Activated T-cell treated with anti-CD3 and anti-CD28 coated beads, Interleukin-2, amount 50 U/mL, for 24 hours (primary cell): ENCODE data around the gene GNAI2.
A peak's percentile ranks its signal among the peaks of the same experiment; 100 is the strongest.

ENCODE experiments used
- DNase-seq: peaks from one replicate; pipeline ENCODE4 v3.0.0-alpha.2; 2020
- H3K27ac Mint-ChIP-seq: 2 replicates; pipeline ENCODE4 v1.8.0; 2020; ENCODE audit warnings: mild to moderate bottlenecking, mixed read lengths
- H3K27me3 Mint-ChIP-seq: 2 replicates; pipeline ENCODE4 v1.8.0; 2020; ENCODE audit warnings: mixed read lengths
- H3K36me3 Mint-ChIP-seq: 2 replicates; pipeline ENCODE4 v1.8.0; 2020; ENCODE audit warnings: low read depth, mixed read lengths
- H3K4me1 Mint-ChIP-seq: 2 replicates; pipeline ENCODE4 v1.8.0; 2020; ENCODE audit warnings: low read depth, mixed read lengths
- H3K4me3 Mint-ChIP-seq: 2 replicates; pipeline ENCODE4 v1.8.0; 2020; ENCODE audit warnings: mild to moderate bottlenecking, moderate library complexity, mixed read lengths
- H3K9me3 Mint-ChIP-seq: 2 replicates; pipeline ENCODE4 v1.8.0; 2020; ENCODE audit warnings: mixed read lengths

GNAI2 gene

GRCh38 chr3:50290161-50290641, 54.2 kb downstream of the GNAI2 start:
- Mint-ChIP-seq H3K9me3 (no peaks in the 10 kb centered on the region), H3K27ac (peak overlapping the region; percentile 95), H3K4me3 (peak overlapping the region; percentile 95), H3K27me3 (no peaks in the 10 kb centered on the region), H3K36me3 (peaks cover 71% of the 10 kb centered on the region), H3K4me1 (peaks cover 28% of the 10 kb centered on the region)
- no peak for DNase-seq

DNA sequence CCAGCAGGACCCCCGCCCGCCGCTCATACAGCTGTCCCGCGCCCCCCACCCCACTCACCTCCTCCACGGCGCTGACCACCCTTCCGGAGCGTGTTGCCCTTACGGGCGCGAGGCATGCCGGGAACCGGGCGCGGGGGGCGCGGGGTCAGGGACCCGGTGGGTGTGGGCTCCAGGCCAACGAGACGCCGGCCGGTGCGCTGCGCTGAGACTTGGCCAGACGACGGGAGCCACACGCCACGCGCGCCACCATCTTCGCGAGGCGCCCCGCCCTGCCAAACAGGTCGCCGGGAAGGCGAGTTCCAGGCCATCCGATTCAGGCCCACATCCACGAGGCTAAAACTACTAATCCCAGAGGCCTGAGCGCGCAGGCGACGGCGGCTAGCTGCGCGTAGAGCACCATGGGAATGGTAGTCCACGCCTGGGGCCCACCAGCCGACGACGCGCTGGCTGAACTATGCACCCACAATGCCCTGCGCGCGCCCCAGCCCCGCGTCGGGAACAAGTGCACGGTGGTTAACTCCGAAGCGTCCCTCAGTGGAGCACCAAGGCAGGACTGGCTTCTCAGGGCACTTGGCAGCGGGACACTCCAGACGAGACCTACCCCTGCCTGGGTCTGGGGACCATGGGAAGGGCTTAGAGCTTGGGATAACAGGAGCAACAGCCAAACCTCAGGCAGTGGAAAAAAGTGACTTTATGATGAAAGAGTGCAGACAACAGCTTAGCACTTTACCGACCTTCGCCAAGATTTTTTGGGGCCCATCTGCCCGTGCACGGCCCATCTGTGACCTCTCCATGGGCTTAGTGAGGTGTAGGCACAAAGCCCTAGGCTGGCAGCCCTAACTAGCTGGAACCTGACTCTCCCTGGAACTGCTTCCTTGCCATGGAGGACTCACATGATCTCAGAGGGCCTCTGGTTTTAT, 56.4 kb downstream of the GNAI2 start, which contains the start of gene IFRD2:
IFRD2 (minus strand) TSS at position 271 of the 920 bp plus-strand sequence; CDS start at position 116, 155 bp downstream.
- peak within 1 kb of the TSS; percentile 95 for H3K4me3 Mint-ChIP-seq
- H3K9me3 Mint-ChIP-seq: no peaks in the 10 kb centered on the region
- no peaks in the 10 kb centered on the region for H3K27me3 Mint-ChIP-seq
- H3K27ac Mint-ChIP-seq: peak within 1 kb of the TSS; percentile 95
- DNase-seq: peak; percentile 94
- H3K36me3 Mint-ChIP-seq: peaks cover 63% of the 10 kb centered on the region
- peaks cover 28% of the 10 kb centered on the region for H3K4me1 Mint-ChIP-seq

DNA sequence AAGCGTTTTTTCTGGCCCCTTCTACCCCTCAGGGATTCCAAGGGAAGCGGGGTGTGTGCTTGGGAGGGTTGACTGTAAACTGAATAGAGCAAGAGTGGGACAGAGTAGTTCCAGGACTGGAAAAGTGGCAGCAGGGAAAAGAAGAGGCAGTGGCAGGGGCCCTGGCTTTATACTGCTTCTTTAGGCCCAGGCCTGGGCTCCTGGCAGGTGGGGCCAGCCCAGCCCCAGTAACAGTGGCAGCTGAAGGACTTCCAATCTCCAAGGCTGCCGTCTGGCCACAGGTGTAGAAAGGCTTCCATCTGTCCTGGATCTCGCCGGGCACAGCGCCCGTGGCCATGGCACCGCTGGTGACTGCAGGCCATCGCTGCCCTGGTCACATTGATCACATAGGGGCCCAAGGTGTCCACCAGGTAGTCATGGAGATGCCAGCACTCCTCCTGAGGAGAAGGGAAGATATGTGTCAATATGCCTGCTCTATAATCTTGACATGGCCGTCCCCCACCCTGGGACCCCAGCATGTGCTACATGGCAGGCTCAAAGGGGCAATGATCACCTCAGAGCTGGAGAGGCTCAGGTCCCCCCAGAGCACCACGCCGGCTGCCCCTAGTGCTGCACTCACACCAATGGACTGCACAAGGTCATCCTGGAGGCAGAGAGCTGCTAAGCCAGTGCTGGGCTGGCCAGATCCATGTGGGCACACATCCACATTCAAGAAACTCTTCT, 57.2 kb downstream of the GNAI2 start:
- Mint-ChIP-seq H3K4me1 (peaks cover 36% of the 10 kb centered on the region), H3K27me3 (no peaks in the 10 kb centered on the region), H3K27ac (peak overlapping the region; percentile 95), H3K4me3 (peak overlapping the region; percentile 95), H3K9me3 (no peaks in the 10 kb centered on the region), H3K36me3 (peaks cover 56% of the 10 kb centered on the region)
- no peak for DNase-seq

DNA sequence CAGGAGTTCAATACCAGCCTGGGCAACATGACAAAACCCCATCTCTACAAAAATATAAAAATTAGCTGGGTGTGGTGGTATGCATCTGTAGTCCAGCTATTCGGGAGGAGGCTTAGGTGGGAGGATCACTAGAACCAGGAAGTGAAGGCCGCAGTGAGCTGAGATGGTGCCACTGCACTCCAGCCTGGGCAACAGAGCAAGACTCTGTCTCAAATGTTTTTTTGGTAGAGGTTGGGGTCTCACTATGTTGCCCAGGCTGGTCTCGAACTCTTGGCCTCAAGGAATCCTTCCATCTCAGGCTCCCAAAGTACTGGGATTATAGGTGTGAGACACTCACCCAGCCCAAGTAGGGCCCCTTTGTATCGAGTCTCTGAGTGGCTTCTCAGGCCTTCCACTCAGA, 58.1 kb downstream of the GNAI2 start:
- Mint-ChIP-seq H3K27me3 (no peaks in the 10 kb centered on the region), H3K9me3 (no peaks in the 10 kb centered on the region), H3K36me3 (peaks cover 51% of the 10 kb centered on the region), H3K4me3 (no peak overlapping the region), H3K4me1 (peaks cover 38% of the 10 kb centered on the region), H3K27ac (no peak overlapping the region)
- DNase-seq: no peak

DNA sequence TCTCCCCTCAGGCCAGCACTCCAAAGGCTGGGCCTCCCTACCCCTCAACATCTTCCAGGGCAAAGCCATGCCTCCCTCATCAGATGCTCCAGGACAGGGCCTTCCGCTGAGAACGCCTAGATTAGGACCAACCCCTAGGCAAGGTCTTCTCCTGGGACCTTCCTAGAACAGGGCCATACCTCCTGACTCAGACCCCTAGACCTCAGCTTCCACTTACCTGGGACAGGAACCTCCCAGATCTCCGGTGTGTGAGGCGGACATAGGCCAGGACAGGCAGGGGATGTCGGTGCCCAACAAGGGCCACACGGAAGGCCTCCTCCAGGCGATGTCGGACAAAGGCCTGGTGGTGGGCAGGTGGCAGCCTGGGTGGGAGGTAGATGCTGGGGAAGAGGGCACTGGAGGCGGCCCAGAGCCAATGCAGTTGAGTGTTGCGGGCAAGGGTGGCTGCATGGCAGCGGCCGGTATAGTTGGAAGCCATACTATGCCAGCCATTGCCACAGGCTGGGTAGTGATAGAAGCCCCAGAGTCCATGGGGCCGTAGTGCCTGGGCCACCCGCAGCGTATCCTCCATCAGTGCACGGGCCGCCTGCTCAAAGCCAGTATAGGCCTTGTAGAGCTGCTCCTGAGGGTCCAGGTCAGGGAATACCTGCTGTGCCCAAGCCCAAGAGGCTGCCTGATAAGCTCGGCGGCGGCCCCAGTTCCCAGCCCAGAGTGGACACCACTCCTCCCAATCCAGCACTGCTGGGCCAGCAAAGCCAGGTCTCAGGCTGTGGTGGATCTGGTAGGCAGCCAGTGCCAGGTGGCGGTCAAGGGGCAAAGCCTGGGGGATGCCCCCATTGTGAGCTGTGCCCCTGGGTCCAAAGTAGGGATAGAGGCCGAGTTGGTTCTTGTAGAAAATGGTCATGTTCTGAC, 58.7 kb downstream of the GNAI2 start:
- Mint-ChIP-seq H3K4me3 (no peak overlapping the region), H3K36me3 (peaks cover 46% of the 10 kb centered on the region), H3K4me1 (peaks cover 36% of the 10 kb centered on the region), H3K27me3 (no peaks in the 10 kb centered on the region), H3K27ac (no peak overlapping the region), H3K9me3 (no peaks in the 10 kb centered on the region)
- no peak for DNase-seq

- no peak for DNase-seq
- Mint-ChIP-seq H3K27me3 (no peaks in the 10 kb centered on the region), H3K27ac (no peak overlapping the region), H3K4me1 (peaks cover 37% of the 10 kb centered on the region), H3K9me3 (no peaks in the 10 kb centered on the region), H3K36me3 (peaks cover 35% of the 10 kb centered on the region), H3K4me3 (no peak overlapping the region)
Observed at GRCh38 chr3:50295553-50296431, 59.8 kb downstream of the GNAI2 start.

GRCh38 chr3:50296721-50297383, 60.8 kb downstream of the GNAI2 start:
- H3K27me3 Mint-ChIP-seq: no peaks in the 10 kb centered on the region
- H3K36me3 Mint-ChIP-seq: peaks cover 25% of the 10 kb centered on the region
- peak overlapping the region; percentile 14 for H3K27ac Mint-ChIP-seq
- H3K9me3 Mint-ChIP-seq: no peaks in the 10 kb centered on the region
- H3K4me1 Mint-ChIP-seq: peaks cover 35% of the 10 kb centered on the region
- H3K4me3 Mint-ChIP-seq: no peak overlapping the region
- DNase-seq: no peak

DNA sequence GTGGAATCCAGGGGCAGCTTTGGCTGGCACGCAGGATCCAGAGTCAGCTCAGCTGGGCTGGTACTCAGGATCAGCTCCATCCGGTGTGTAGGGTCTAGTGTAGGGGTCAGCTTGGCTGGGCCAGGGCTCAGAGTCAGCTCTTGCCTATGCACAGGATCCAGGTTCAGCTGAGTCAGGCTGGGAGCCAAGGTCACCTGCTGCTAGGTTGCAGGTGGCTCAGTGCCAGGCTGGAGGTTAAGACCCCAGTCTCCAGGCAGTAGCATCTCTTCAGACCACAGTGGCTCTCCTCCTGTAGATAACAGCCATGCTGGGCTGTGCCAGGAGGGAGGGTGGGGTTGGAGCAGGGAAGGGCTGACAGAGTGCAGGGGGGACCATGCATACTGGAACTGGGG, 61.4 kb downstream of the GNAI2 start:
- H3K27me3 Mint-ChIP-seq: no peaks in the 10 kb centered on the region
- H3K9me3 Mint-ChIP-seq: no peaks in the 10 kb centered on the region
- H3K36me3 Mint-ChIP-seq: peaks cover 22% of the 10 kb centered on the region
- H3K4me3 Mint-ChIP-seq: no peak overlapping the region
- no peak for DNase-seq
- H3K27ac Mint-ChIP-seq: peak overlapping the region; percentile 14
- peaks cover 34% of the 10 kb centered on the region for H3K4me1 Mint-ChIP-seq

DNA sequence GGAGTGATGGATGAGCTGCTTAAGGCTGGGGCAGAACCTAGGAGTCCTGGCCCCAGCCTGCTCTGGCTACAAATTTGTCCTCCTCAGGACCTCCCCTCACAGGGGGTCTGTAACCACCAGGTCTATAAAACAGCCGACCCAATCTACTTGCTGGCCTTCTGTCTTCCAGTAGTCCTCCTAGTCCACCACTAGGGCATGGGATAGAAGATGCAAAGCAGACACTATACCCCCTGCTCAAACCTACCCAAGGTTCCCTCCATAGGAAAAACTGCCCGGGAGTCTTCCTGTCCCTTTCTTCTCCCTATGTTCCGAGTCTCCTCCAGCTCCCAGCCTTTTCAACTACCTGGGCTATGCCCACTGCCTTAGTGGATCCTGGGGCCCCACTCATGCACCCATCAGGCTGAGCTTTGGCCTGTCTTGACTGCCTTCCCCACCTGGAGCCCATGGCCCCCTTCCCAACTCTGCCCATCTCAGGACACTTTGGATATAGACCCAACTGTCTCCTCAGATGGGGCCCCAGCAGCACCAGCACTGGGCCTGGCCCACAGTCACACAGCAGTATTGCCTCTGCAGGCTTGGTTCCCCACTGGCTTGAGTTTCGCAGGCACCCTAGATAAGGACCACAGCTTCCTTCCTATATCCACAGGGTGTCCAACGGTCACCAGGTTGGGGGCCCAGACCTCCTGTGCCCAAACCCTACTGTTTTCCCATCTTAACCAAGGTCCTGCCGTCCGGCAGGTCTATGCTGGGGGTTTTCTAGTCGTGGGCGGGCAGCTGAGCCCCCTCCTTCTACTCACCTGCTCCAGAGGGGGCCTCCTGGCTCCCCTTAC, 62.1 kb downstream of the GNAI2 start:
- peak overlapping the region; percentile 97 for H3K4me3 Mint-ChIP-seq
- H3K27me3 Mint-ChIP-seq: no peaks in the 10 kb centered on the region
- H3K36me3 Mint-ChIP-seq: peaks cover 20% of the 10 kb centered on the region
- DNase-seq: no peak
- H3K27ac Mint-ChIP-seq: peak overlapping the region; percentile 100
- H3K4me1 Mint-ChIP-seq: peaks cover 27% of the 10 kb centered on the region
- no peaks in the 10 kb centered on the region for H3K9me3 Mint-ChIP-seq

- no peaks in the 10 kb centered on the region for H3K9me3 Mint-ChIP-seq
- H3K4me1 Mint-ChIP-seq: peaks cover 26% of the 10 kb centered on the region
- H3K27ac Mint-ChIP-seq: peak within 1 kb of the TSS; percentile 100
- peaks cover 20% of the 10 kb centered on the region for H3K36me3 Mint-ChIP-seq
- no peaks in the 10 kb centered on the region for H3K27me3 Mint-ChIP-seq
- H3K4me3 Mint-ChIP-seq: peak within 1 kb of the TSS; percentile 97
- DNase-seq: peak; percentile 99
Observed at GRCh38 chr3:50298836-50299637, 63.0 kb downstream of the GNAI2 start, which contains the start of the genes HYAL3 and NAA80. HYAL3 (minus strand) TSS chr3:50299405; CDS start chr3:50295602, 3,803 bp downstream. NAA80 (minus strand) TSS chr3:50299405; CDS start chr3:50297463, 1,942 bp downstream.

DNA sequence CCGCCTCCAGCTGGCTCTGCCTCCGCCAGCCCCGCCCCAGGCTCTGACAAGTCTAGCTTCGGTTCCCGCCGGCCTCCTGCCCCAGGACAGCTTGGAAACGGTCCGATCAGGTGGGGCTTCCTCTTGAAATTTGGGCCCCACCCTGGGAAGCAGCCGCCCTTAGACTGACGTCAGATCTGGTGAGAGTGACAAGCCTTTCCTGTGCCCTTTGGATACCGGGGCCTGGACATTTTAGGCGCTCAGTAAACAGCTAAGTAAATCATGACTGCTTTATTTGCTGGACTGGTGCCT, 63.6 kb downstream of the GNAI2 start:
- DNase-seq: no peak
- Mint-ChIP-seq H3K4me3 (peak overlapping the region; percentile 97), H3K4me1 (peaks cover 28% of the 10 kb centered on the region), H3K9me3 (no peaks in the 10 kb centered on the region), H3K27me3 (no peaks in the 10 kb centered on the region), H3K36me3 (peaks cover 20% of the 10 kb centered on the region), H3K27ac (peak overlapping the region; percentile 100)
